K562 (cell line): Measurements from ENCODE around the gene SUFU. TPM values are rescaled to one million over a fixed set of nuclear protein-coding genes. Genes with fewer than 3 reads are reported as not detected.

Experiments
- ATAC-seq: fragments of 200-7000 bp; cut with Tn5 transposase; 3 replicates; pipeline ENCODE4 v1.9.1; 2020; ENCODE audit warnings: moderate library complexity
- BruUV-seq: library from RNA; stranded (reverse); fragments of 400-500 nt; replicated peaks from 2 replicates; lab custom pipeline; 2021; lab: Mats Ljungman, UMichigan
- CTCF ChIA-PET: fragments of 300-600 bp; formaldehyde crosslinking; extraction: SDS; loops from one replicate; lab custom pipeline; 2021; ENCODE audit warnings: low intra/inter-chr PET ratio; lab: Yijun Ruan, JAX
- POLR2A ChIA-PET: fragments of 300-600, 350-650 bp; sonication (Branson Sonifier 250); formaldehyde crosslinking; extraction: SDS; loops from one replicate; lab custom pipeline; 2021; ENCODE audit warnings: antibody characterized with exemption, inconsistent platforms; lab: Yijun Ruan, JAX
- DNase-seq, 4 experiments: peaks; one replicate each; pipeline versions ENCODE4 v3.0.0 to v3.0.0-alpha.2; 2011 to 2018; ENCODE audit warnings: low spot score in 3 of 4, mixed read lengths in 3 of 4; ENCODE audit errors: extremely low read depth in 1 of 4
- FAIRE-seq: peaks from 2 replicates; lab custom pipeline; 2011; peaks lifted over from hg19 to GRCh38; lab: Jason Lieb, UNC
- H2AFZ ChIP-seq: 2 replicates; pipeline ENCODE4 v1.6.0; 2011; ENCODE audit warnings: low read depth, low read length, control low read depth, inconsistent platforms
- H3K27ac ChIP-seq: fragments of 200-600 bp; 3 replicates; pipeline ENCODE4 v1.8.0; 2011; ENCODE audit warnings: low read depth, mild to moderate bottlenecking, control low read depth, inconsistent platforms, low read length, moderate library complexity, mixed read lengths; ENCODE audit errors: extremely low read depth
- H3K27me3 ChIP-seq, 2 experiments: fragments of 300-600 bp in 1 of 2; 2 replicates in 1 of 2; 3 replicates in 1 of 2; pipeline versions ENCODE4 v1.6.0 to v1.8.0; 2011; ENCODE audit warnings: inconsistent platforms in 2 of 2, low read length in 2 of 2, mild to moderate bottlenecking in 1 of 2, mixed read lengths in 1 of 2, moderate library complexity in 1 of 2; ENCODE audit not compliant: control insufficient read depth in 2 of 2, insufficient read depth in 2 of 2
- H3K36me3 ChIP-seq: fragments of 300-600 bp; 3 replicates; pipeline ENCODE4 v1.8.0; 2011; ENCODE audit warnings: mild to moderate bottlenecking, low read length, inconsistent platforms; ENCODE audit not compliant: control insufficient read depth, insufficient read depth
- H3K4me1 ChIP-seq, 2 experiments: fragments of 200-600 bp in 1 of 2; replicated peaks in 1 of 2; 2 replicates in 1 of 2; 3 replicates in 1 of 2; pipeline versions ENCODE4 v1.5.1 to v1.8.0; 2011; ENCODE audit warnings: inconsistent platforms in 2 of 2, low read length in 2 of 2, mild to moderate bottlenecking in 1 of 2, mixed read lengths in 1 of 2, moderate library complexity in 1 of 2; ENCODE audit not compliant: control insufficient read depth in 2 of 2, insufficient read depth in 2 of 2
- H3K4me2 ChIP-seq: 2 replicates; pipeline ENCODE4 v1.6.1; 2011; ENCODE audit warnings: low read length, control low read depth, inconsistent platforms, mixed read lengths; ENCODE audit not compliant: insufficient read depth
- H3K4me3 ChIP-seq: fragments of 200-600 bp; sonication (generic), shearing (Covaris generic); 2 replicates; pipeline ENCODE4 v1.5.1; 2016; ENCODE audit warnings: control low read depth, inconsistent platforms
- H3K79me2 ChIP-seq: fragments of 200-600 bp; 3 replicates; pipeline ENCODE4 v1.8.0; 2011; ENCODE audit warnings: low read length, inconsistent platforms; ENCODE audit not compliant: control insufficient read depth, insufficient read depth
- H3K9ac ChIP-seq, 2 experiments: 2 replicates each; pipeline versions ENCODE4 v1.6.0 to v1.6.1; 2011; ENCODE audit warnings: low read depth in 2 of 2, low read length in 2 of 2, control low read depth in 1 of 2, inconsistent platforms in 1 of 2, mild to moderate bottlenecking in 1 of 2, mixed read lengths in 1 of 2; ENCODE audit not compliant: insufficient read depth in 1 of 2
- H3K9me1 ChIP-seq: one replicate; pipeline ENCODE4 v1.6.0; 2011; ENCODE audit warnings: inconsistent platforms, mild to moderate bottlenecking, low read length, moderate library complexity; ENCODE audit not compliant: control insufficient read depth, insufficient read depth
- H3K9me3 ChIP-seq: replicated peaks from 2 replicates; pipeline ENCODE4 v1.5.1; 2011; ENCODE audit warnings: low read depth, low read length, inconsistent platforms; ENCODE audit not compliant: control insufficient read depth, insufficient read depth
- H4K20me1 ChIP-seq: replicated peaks from 2 replicates; pipeline ENCODE4 v1.6.1; 2011; ENCODE audit warnings: low read length, inconsistent platforms, mixed read lengths; ENCODE audit not compliant: control insufficient read depth, insufficient read depth
- BCL6 ChIP-seq: fragments of 250-450 bp; sonication (Bioruptor Pico); IDR thresholded peaks from 2 replicates; pipeline ENCODE4 v1.4.0; 2020
- GABPB1 ChIP-seq: sonication (generic); formaldehyde crosslinking; IDR thresholded peaks from 2 replicates; pipeline ENCODE4 v1.8.0; 2022; ENCODE audit warnings: mild to moderate bottlenecking, missing genetic modification reagents
- HNRNPK ChIP-seq: fragments of 200-400 bp; formaldehyde crosslinking; IDR thresholded peaks from one replicate; pipeline ENCODE4 v1.6.1; 2018; ENCODE audit warnings: mild to moderate bottlenecking, low read depth, low read length; ENCODE audit not compliant: poor library complexity, severe bottlenecking
- HOMEZ ChIP-seq: fragments of 250-450 bp; sonication (Bioruptor Pico); IDR thresholded peaks from 2 replicates; pipeline ENCODE4 v1.4.0; 2020; ENCODE audit warnings: mild to moderate bottlenecking, moderate library complexity
- IFI16 ChIP-seq: fragments of 250-450 bp; sonication (Bioruptor Pico); IDR thresholded peaks from 2 replicates; pipeline ENCODE4 v2.1.2; 2022; ENCODE audit warnings: mild to moderate bottlenecking, inconsistent platforms
- ILF3 ChIP-seq: fragments of 450-650 bp; IDR thresholded peaks from 2 replicates; pipeline ENCODE4 v1.6.1; 2018; ENCODE audit warnings: antibody characterized with exemption, mild to moderate bottlenecking, moderate library complexity, borderline replicate concordance
- MAZ ChIP-seq, 2 experiments: fragments of 450-650 bp in 1 of 2; sonication (generic) in 1 of 2; formaldehyde crosslinking; IDR thresholded peaks in 1 of 2; conservative IDR thresholded peaks in 1 of 2; 2 replicates each; pipeline versions ENCODE4 v1.4.0 to v1.5.0; 2020; ENCODE audit warnings: mild to moderate bottlenecking in 1 of 2, missing genetic modification reagents in 1 of 2
- MTA3 ChIP-seq: fragments of 450-650 bp; formaldehyde crosslinking; IDR thresholded peaks from 2 replicates; pipeline ENCODE4 v1.6.1; 2017; ENCODE audit warnings: mild to moderate bottlenecking, borderline replicate concordance
- MYC ChIP-seq, 2 experiments: fragments of 250-450 bp in 1 of 2; sonication (Bioruptor Pico) in 1 of 2; IDR thresholded peaks; 2 replicates each; pipeline versions ENCODE4 v1.5.1 to v1.6.1; 2012 to 2021; ENCODE audit warnings: low read depth in 2 of 2, borderline replicate concordance in 1 of 2, improper control_type of control experiment in 1 of 2, low read length in 1 of 2, mild to moderate bottlenecking in 1 of 2, moderate library complexity in 1 of 2
- RB1 ChIP-seq: fragments of 450-650 bp; IDR thresholded peaks from 2 replicates; pipeline ENCODE4 v1.6.1; 2017; ENCODE audit warnings: low read depth, mild to moderate bottlenecking
- TARDBP ChIP-seq: fragments of 450-650 bp; IDR thresholded peaks from 2 replicates; pipeline ENCODE4 v1.6.1; 2016
- ZC3H11A ChIP-seq: IDR thresholded peaks from 2 replicates; pipeline ENCODE4 v1.6.1; 2012; ENCODE audit warnings: low read depth, low read length, improper control_type of control experiment
- ZC3H4 ChIP-seq: sonication (generic); formaldehyde crosslinking; IDR thresholded peaks from 2 replicates; pipeline ENCODE4 v1.9.0; 2021; ENCODE audit warnings: missing genetic modification reagents, borderline replicate concordance
- ZNF146 ChIP-seq: IDR thresholded peaks from one replicate; pipeline ENCODE4 v1.6.1; 2018; ENCODE audit warnings: missing compliant biosample characterization; ENCODE audit not compliant: unreplicated experiment
- ZNF778 ChIP-seq: fragments of 450-650 bp; formaldehyde crosslinking; IDR thresholded peaks from 2 replicates; pipeline ENCODE4 v1.4.0; 2020; ENCODE audit warnings: mild to moderate bottlenecking, moderate library complexity
- ZSCAN32 ChIP-seq: fragments of 450-650 bp; formaldehyde crosslinking; IDR thresholded peaks from 2 replicates; pipeline ENCODE4 v1.4.0; 2020; ENCODE audit warnings: mild to moderate bottlenecking, moderate library complexity
- WGBS: fragments of 100-300 bp; shearing (Covaris generic); methylation state at CpG from one replicate; pipeline ENCODE4 v1.1.6; 2016; ENCODE audit warnings: low coverage, mixed read lengths; ENCODE audit not compliant: insufficient coverage; ENCODE audit errors: missing lambda C conversion rate; 5-methylcytosine and 5-hydroxymethylcytosine counted together
- in situ Hi-C: fragments of 300-500 bp; cut with MboI; formaldehyde crosslinking; loops from 4 replicates; pipeline ENCODE4 v1.15.0; 2018; ENCODE audit warnings: inconsistent platforms, mixed read lengths
- intact Hi-C: fragments of 100-400 bp; cut with micrococcal nuclease; formaldehyde crosslinking; loops from 2 replicates; pipeline ENCODE4 v1.14.2; 2022
- polyA plus RNA-seq, 8 experiments: library from polyadenylated mRNA; depleted of rRNA in 4 of 8; stranded (reverse) in 5 of 8; unstranded in 3 of 8; fragments of >200 nt; fragmentation: Nextera tagmentation in 2 of 8; fragmentation: Illumina TruSeq in 1 of 8; extraction: Ambion mirVana in 2 of 8; extraction: Trizol in 1 of 8; gene quantifications; 2 replicates each; pipeline versions ENCODE4 v1.2.1 to v1.2.3, GENCODE V29; 2011 to 2014; ENCODE audit warnings: inconsistent platforms in 1 of 8, missing spikeins in 1 of 8
- total RNA-seq, 7 experiments: library from RNA; depleted of rRNA in 6 of 7; stranded (reverse); fragments of >200 nt in 6 of 7; fragmentation: Illumina TruSeq in 2 of 7; extraction: Trizol in 2 of 7; gene quantifications; 2 replicates each; pipeline versions ENCODE4 v1.2.1 to v1.2.3, GENCODE V29; 2011 to 2021; ENCODE audit warnings: low replicate concordance in 1 of 7

Gene SUFU
- total and polyA plus RNA-seq, 9 of the 15 experiments (the other 6 are each of a cell fraction or from before 2014, with no cell fraction given), result 0.59 to 6.3 (median 0.82) TPM

- intact Hi-C loops, result no loop called here
- no TSS peak for BruUV-seq
- FAIRE-seq (no peak), DNase-seq (no peak), ATAC-seq (no peak)
- Histone ChIP-seq H3K36me3 (peaks cover 6% of the 10 kb centered on the region; the same call in 2 of the 3 replicates), H2AFZ (no peak overlapping the region), H3K79me2 (no peaks in the 10 kb centered on the region), H3K4me3 (no peak overlapping the region), H3K9ac (no peak overlapping the region), H3K4me1 (peaks cover 0 to 42% of the 10 kb centered on the region in 2 experiments; a peak in 4 of 5 replicates), H3K4me2 (no peak overlapping the region), H3K27me3 (no peaks in the 10 kb centered on the region), H3K9me1 (peaks cover 2% of the 10 kb centered on the region), H3K9me3 (no peaks in the 10 kb centered on the region), H3K27ac (no peak overlapping the region), H4K20me1 (no peaks in the 10 kb centered on the region)
- in situ Hi-C loops, result loop anchor here (25.0 kb wide), 1 partner anchor 780 kb away; the partner anchor contains the start of gene KCNIP2
- CTCF ChIA-PET, result no interaction called here
- 90% methylated on average over 9 of the region's 9 CpGs for WGBS
- TF ChIP-seq MYC (IDR thresholded peaks at IDR 0.05; ENCODE audit: low read depth, low read length), result no peak
- no peak for TF ChIP-seq MYC (CRISPR knock-in tag; IDR thresholded peaks at IDR 0.05; ENCODE audit: borderline replicate concordance, low read depth)
- TF ChIP-seq ZSCAN32 (CRISPR knock-in tag), result no peak
- POLR2A ChIA-PET, result interaction anchor here (1.1 to 1.2 kb wide), 3 partner anchors 9 to 11 kb away, joined by 3 to 4 read pairs (median 3); no protein-coding TSS in a partner anchor
These were observed 113.3 kb downstream of the SUFU start for GRCh38 chr10:102617041-102617440.

- FAIRE-seq (no peak), DNase-seq (no peak), ATAC-seq (no peak)
- no peak overlapping the region for H3K4me2 ChIP-seq
- no peak overlapping the region for H3K27ac ChIP-seq
- in situ Hi-C loops (loop anchor here (25.0 kb wide), 1 partner anchor 781 kb away; the partner anchor contains the start of gene KCNIP2), intact Hi-C loops (no loop called here)
- no peak overlapping the region for H3K9ac ChIP-seq
- H3K4me3 ChIP-seq, result no peak overlapping the region
- WGBS, result 71% methylated on average over 7 of the region's 8 CpGs
- no peaks in the 10 kb centered on the region for H3K27me3 ChIP-seq
- H3K9me3 ChIP-seq, result no peaks in the 10 kb centered on the region
- no peak overlapping the region for H2AFZ ChIP-seq
- H4K20me1 ChIP-seq, result no peaks in the 10 kb centered on the region
- peaks cover 0 to 42% of the 10 kb centered on the region in 2 experiments; a peak in 4 of 5 replicates for H3K4me1 ChIP-seq
- H3K36me3 ChIP-seq, result peaks cover 6% of the 10 kb centered on the region; the same call in 2 of the 3 replicates
- CTCF ChIA-PET, result no interaction called here
- POLR2A ChIA-PET, result interaction anchor here (1.1 kb wide), 1 partner anchor 10 kb away, joined by 3 read pairs; no protein-coding TSS in a partner anchor
- H3K79me2 ChIP-seq, result no peaks in the 10 kb centered on the region
- BruUV-seq, result no TSS peak
- H3K9me1 ChIP-seq, result peaks cover 2% of the 10 kb centered on the region
- no peak for TF ChIP-seq ZC3H11A
- no peak for TF ChIP-seq HOMEZ (CRISPR knock-in tag)
- no peak for TF ChIP-seq MTA3
- no peak for TF ChIP-seq GABPB1
- no peak for TF ChIP-seq HNRNPK
- no peak for TF ChIP-seq ZNF146 (CRISPR knock-in tag)
- TF ChIP-seq TARDBP, result no peak
- no peak for TF ChIP-seq BCL6 (CRISPR knock-in tag)
- no peak for TF ChIP-seq ZC3H4 (CRISPR knock-in tag)
- no peak for TF ChIP-seq ZNF778
- TF ChIP-seq MAZ (CRISPR knock-in tag; conservative IDR thresholded peaks at IDR 0.05 in 1 of 2, IDR thresholded peaks at IDR 0.05 in 1 of 2), result no peak
- TF ChIP-seq ILF3, result no peak
- no peak for TF ChIP-seq IFI16 (CRISPR knock-in tag)
- no peak for TF ChIP-seq RB1
These were observed 114.0 kb downstream of the SUFU start for GRCh38 chr10:102617816-102618215.
